ENCODE data around the gene BACH1.
A peak's percentile ranks its signal among the peaks of the same experiment; 100 is the strongest.

Gene BACH1

DNA sequence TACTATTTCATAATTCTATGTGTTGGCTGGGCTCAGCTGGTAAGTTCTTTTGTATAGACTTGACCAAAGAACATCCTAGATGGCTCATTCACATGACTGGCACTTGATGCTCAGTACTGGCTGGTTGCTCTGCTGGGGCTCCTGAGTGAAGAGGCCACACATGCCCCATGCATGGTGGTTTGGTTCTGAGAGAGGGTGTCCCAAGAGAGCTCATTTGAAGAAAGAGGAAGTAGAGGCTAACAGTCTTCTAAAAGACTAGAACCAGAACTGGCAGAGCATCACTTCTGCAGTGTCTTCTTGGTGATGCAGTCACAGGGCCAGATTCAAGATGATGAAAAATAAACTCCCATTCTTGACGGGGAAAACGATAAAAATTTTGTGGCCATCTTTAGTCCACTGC lies 5.2 kb upstream of the BACH1 start:
- no peak for DNase-seq (ENCODE audit: low read depth)

- DNase-seq (ENCODE audit: low read depth): no peak
Measured at GRCh38 chr21:29295066-29295650, 3.6 kb upstream of the BACH1 start.

GRCh38 chr21:29296446-29296845 lies 2.3 kb upstream of the BACH1 start:
- DNase-seq (ENCODE audit: low read depth): no peak

DNA sequence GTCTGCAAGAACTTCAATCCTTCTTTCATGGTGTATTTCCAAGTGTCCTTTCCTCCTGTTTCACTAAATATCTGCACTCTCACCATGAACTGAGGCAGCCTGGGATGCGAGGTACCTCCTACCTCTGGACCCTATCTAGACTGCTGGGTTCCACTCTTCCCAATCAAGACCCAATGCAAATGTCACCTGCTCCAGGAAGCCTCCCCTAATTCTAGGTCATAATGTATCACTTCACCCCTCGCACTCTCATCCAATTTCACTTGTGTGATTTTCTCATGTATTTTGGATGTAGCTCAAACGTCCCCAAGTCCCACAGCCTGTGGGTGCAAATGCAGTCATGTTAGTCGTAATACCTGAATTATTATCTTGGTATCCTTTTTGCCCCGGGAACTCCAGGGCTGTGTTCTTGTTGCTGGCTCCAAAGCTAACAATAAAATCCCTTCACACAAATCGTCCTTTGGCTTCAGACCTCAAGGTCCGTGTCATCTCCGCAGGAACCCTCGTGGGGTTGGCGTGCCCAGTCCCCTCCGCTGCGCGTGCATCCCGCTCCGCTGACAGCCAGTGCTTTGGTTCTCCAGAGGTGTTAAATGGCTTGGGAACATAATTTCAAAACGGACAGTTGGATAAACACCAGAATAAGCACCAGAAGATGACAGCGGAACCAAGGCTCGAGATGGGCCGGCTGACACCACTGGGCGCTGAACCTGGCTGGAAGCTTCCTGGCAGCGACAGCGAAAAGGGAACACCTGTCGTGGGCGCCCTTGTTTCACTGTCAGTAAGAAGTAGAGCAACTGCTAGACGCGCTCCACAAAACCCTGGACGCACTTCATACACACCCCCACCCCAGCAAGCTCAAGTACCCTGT lies 1.0 kb upstream of the BACH1 start:
- DNase-seq (ENCODE audit: low read depth): no peak

- DNase-seq (ENCODE audit: low read depth): peak; percentile 53
Measured at GRCh38 chr21:29299046-29299915, 559 bp downstream of the BACH1 start.

DNA sequence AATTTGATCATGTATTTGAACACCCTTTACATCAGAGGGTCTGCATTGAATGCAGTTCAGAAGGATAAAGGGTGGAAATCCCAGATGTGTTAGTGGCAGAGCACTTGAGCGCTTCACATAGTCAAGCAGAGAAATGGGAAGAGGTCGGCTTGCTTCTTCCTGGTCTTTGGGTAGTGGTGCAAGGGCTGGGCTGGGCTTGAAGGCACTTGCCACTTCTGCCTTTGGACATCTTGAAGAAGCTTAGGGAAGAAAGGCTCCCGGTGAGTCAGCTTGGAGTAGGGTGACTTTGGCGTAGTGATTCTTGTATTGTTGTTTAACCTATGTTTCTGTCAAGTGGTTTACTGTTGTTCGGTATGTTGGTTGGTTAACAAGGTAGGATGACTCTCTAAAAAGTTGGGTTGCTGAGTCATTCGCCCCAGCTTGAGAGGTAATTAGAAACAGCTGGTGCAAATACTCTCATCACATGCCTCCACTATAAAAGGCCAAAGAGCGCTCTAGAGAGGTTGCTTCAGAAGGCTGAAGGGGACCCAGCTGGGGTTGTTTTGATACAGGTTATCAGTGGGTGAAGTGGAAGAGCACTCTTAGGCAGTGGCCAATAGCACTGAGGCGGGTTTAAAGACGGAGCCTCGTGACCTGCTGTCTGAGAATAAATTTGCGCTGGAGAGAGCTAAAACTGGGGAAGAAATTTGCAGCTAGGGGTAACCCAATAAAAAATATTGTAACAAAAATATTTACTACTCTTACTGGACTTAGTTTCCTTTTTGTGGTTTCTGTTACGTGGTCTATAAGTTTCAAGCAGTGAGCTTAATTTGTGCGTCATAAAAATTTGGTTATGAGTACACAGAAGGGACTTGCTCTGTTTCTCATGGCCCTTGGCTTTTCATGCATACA lies 1.4 kb downstream of the BACH1 start:
- DNase-seq (ENCODE audit: low read depth): peak; percentile 95

GRCh38 chr21:29300807-29301138 lies 2.1 kb downstream of the BACH1 start:
- no peak for DNase-seq (ENCODE audit: low read depth)

DNA sequence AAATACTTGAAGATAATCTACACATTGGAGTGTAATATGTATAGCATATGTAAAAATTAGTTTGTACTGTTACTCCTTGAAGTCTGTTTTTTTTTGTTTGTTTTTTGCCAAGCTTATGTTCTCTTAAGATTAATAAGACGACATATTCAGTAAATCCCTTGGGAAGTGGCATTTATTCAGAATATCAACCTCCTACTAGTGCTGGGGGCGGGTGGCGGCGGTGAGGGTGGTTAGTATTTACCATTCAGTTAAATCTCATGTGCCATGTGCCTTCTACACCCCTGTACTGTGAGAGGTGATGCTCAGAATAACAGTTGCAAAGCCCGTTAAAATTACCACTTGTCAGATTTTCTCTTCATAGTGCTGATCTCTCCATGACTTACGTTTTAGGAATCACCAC lies 3.0 kb downstream of the BACH1 start:
- DNase-seq (ENCODE audit: low read depth): no peak

DNA sequence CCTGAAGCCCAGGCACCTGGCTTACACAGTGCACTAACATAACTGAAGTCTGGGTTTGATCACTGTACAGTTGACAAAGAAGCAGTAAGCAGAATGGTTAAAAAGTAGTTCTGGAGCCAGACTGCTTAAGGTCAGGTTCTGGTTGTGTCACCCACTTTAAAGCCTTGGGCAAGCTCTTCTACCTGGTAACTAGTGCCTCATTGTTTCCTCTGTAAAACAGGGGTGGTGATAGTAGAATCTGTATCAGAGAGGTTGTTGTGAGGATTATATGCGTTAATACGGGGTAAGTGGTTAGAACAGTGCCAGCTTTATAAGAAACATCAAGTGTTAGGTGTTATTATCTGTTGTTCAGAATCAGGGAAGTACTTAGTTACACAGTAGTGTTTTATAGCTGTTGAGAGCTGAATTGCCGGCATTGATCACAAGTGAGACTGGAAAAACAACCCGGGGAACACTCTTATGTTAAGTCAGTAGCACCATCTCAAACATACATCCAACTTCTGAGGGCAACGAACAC lies 3.7 kb downstream of the BACH1 start:
- no peak for DNase-seq (ENCODE audit: low read depth)

- DNase-seq (ENCODE audit: low read depth): no peak
Measured at GRCh38 chr21:29303288-29303687, 4.6 kb downstream of the BACH1 start.

- DNase-seq (ENCODE audit: low read depth): no peak
Measured at GRCh38 chr21:29304597-29304996, 5.9 kb downstream of the BACH1 start.

GRCh38 chr21:29305068-29305467 lies 6.3 kb downstream of the BACH1 start:
- no peak for DNase-seq (ENCODE audit: low read depth)

- DNase-seq (ENCODE audit: low read depth): peak; percentile 27
Measured at GRCh38 chr21:29305561-29305960, 6.8 kb downstream of the BACH1 start.

DNA sequence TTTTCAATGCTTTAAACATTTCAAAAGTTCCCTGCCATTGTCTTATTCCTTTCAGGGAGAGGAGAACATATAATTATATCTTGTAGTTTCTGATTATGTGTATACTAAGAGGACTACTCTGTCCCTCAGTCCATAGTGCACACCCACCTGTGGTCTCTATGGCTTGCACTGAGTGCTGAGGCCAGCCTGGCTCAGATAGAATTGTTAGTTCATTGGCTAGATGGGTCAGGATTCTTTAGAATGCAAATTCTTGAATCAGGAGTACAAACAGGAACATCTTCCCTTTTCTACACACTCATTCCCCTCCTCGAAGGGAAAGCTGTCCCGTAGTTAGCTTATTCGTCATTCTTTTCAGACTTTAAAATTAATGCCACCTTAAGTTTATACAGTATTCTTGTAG lies 8.2 kb downstream of the BACH1 start:
- no peak for DNase-seq (ENCODE audit: low read depth)

- DNase-seq (ENCODE audit: low read depth): no peak
Measured at GRCh38 chr21:29307718-29308455, 9.2 kb downstream of the BACH1 start.

GRCh38 chr21:29308456-29308783 lies 9.7 kb downstream of the BACH1 start:
- DNase-seq (ENCODE audit: low read depth): no peak

DNA sequence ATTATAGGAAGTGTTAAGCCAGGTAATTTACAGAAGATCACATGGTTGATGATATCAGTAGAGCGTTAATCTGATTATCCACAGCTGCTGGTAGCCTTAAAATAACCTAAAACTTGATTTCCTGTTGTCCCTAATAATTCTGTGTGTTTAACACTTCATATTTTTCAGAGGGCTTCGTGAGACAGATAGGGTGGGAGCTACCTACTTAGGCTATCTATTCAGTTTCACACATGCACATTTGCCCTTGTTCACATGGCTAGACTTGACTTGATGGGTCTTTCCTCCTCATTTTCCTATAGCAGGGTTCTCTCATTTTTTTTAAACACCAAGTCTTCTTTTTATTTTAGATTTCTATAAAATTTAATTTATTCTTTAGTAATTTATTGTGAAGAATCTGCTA lies 11.0 kb downstream of the BACH1 start:
- no peak for DNase-seq (ENCODE audit: low read depth)

DNA sequence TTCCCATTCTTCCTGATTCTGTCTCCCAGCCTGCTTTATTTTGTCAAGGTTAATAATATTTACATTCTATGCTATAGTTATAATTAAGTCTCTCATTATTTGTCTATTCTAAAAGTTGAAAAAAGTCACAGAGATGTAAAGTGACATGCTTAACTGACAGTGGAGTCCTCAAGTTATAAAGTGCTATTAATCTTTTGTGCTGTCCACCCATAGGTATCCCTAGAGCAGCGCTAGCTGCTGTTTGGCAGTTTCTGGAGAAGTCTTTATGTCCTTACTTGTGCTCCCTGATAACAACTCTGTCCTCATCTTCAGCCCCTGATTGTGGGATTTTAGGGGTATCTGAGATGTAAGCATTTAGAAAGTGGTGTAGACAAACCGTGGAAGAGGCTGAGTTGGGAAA lies 13.1 kb downstream of the BACH1 start:
- DNase-seq (ENCODE audit: low read depth): no peak

DNA sequence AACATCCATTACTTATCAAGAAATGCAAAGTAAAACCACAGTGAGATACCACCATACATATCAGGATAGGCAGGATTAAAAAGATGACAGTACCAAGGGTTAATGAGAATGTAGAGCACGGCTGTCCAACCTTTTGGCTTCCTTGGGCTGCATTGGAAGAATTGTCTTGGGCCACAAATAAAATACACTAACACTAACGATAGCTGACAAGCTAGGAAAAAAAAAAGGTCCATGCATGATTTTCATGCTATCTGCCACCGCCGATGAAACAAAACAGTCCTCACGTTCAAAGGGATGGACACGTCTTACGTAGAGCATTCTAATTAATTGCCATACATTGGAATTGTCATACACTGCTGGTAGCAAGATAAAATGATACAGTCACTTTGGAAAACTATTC lies 14.3 kb downstream of the BACH1 start:
- DNase-seq (ENCODE audit: low read depth): no peak

DNA sequence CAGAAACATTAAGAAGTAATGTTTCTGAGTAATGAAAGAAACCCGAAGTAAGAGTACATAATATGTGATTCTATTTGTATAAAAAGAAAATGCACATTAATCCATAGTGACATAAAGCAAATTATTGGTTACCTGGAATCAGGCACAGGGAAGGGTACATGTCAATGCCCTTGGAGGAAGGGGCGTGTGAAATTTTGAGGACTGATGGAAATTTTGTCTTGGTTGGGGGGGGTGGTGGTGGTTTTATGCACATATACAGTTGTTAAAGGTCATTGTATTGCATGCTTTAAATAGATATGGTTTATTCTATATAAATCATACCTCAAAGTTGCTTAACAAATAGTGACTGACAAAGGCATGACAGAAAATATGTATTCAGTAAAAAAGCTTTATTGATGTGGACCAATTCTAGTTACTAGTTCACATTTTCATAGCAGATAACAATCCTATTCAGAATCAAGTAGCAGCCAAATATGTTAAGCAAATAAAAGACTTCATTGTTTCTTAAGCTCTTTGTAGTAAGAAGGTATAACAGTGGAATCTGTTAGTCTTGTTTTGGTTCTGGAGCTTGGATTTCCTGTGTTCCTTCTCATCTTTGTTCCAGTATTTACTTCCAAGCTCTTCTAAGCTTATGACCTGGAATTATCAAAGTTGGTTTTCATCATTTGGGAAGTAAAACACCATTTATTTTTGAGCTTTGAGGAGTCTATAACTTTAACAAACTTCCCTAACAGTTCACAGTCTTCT lies 15.1 kb downstream of the BACH1 start:
- DNase-seq (ENCODE audit: low read depth): no peak
